T1000 (cell line): Measurements from ENCODE around the gene UNC93B1.
A peak's percentile ranks its signal among the peaks of the same experiment; 100 is the strongest.
"Not testable (repeated sequence)": the region's sequence is repeated elsewhere in the genome, so short reads cannot be mapped to it uniquely, and the experiment has no call there.

Experiments
- DNase-seq: peaks from one replicate; lab custom pipeline; 2025; ENCODE audit warnings: mixed read lengths; lab: John Stamatoyannopoulos, UW

Gene UNC93B1

DNA sequence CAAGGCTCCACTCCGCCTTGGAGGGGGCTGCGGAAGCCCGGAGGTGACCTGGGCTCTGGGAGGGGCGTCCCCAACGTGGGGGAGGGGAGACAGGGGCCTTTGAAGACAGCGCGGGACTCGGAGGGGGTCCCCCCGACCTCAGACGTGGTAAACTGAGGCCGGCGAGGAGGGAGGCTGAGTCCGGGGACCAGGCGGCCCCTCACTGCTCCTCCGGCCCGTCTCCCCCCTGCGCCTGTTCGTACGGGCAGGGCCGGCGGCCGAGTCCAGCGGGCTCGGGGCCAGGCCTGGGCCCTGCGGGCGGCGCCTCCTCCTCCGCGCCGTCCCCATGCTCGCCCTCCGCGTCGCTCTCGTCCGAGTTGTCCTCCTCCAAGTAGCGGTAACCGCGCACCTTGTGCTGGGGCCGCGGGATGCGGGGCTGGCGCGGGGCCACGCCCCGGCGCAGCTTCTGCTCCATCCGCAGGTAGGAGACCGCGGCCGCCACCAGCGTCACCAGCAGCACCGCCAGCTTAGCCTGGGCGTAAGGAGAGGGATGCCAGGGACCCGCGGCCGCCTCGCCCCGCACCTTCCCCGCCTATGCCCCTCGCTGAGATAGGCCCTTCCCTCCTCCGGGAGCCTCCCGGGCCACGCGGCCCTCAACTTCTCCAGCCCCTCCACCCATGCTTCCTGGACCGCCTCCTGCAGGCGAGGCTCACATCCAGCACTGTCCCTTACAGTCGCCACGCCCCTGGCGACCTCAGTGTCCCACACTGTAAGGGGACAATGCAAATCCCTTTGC is 12.4 kb downstream of the UNC93B1 start:
- not testable (repeated sequence) for DNase-seq

DNA sequence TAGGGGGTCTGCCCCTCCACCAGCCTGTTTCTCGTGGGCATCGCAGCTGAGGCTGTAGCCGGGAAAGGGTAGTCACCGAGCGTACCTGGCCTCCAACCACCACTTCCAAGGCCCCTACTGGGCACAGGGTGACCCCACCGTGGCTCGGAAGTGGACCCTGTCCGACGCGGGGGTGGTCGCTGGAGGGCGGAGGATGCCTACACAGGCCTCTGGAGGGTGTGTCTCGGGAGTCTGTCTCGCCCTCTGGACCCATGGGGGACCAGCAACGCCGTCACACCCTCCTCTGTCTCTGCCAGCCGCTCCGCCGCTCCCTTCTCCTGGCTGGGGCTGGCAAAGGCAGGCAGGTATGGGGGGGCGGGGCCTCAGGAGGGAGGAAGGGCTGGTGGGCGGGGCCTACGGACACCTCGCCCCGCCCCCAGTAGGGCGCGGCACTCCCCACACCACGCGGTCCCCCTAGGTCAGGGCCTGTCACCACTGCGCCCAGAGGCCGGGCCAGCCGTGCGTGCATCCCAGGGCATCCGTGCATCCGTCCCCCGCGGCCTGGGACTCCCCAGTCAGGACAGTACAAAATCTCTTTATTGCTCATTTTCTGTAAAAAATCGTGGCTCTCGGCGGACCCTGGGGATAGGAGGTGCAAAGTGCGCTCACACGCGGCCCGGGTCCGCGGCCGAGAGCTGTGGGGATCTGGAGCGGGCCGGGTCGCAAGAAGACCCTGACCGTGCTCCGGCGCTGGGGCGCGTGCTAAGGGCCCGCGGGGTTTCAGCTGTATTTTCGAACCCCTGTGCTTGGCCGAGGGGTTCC is 13.2 kb downstream of the UNC93B1 start:
- DNase-seq = not testable (repeated sequence)

DNA sequence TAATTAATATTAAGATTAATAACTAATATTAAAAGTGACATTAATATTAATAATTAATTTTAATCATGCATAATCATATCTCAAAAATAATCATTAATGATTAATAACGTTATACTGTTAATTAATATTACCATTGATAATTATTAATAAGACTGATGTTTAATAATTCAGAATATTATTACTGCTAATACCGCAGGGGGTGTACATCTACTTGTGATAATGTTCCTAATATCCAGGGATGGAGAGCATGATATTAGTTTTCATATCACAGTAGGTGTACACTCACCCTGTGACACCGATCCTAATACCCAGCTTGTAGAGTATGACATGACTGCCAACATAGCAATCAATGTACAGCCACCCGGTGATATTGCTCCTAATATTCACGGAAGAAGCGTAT is 18.6 kb downstream of the UNC93B1 start:
- not testable (repeated sequence) for DNase-seq

DNA sequence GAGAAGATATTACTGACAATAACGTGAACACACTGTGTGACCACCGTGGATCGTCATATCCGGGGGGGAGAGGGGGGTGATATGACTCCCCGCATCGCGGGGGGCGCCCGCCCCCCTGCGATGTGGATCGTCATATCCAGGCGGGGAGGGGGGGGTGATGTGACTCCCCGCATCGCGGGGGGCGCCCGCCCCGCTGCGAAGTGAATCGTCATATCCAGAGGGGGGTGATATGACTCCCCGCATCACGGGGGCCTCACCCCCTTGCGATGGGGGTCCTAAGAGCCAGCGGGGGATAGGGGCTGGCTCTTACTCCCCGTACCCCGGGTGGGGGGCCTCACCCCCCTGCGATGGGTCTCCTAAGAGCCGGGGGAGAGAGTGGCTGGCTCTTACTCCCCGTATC is 19.9 kb downstream of the UNC93B1 start:
- DNase-seq = no peak

DNA sequence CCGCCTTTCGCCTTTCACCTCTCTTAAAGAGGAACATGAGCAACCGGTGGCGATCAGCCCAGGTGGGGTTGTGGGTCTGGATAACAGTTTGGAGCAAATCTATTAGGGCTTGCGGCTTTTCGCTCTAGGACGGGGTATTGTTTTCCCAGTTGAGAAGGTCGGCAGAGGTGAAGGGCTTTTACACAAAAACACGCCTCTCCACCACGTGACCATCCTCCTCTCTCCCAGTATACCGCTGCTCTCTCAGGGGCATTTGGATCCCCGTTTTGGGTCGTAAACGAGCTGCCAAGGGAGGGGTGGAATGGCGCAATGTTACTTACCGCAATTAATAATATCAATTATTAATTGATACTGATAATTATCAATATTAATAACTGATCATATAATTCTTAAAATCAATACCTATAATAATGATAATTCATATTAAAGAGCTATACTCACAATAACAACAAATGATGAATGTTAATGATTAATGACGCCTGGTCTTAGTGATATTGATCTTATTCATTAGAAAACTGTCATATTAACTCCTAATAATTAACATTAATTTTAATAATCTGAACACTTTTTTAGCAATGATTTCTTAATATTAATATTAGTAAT is 21.5 kb downstream of the UNC93B1 start:
- not testable (repeated sequence) for DNase-seq

DNA sequence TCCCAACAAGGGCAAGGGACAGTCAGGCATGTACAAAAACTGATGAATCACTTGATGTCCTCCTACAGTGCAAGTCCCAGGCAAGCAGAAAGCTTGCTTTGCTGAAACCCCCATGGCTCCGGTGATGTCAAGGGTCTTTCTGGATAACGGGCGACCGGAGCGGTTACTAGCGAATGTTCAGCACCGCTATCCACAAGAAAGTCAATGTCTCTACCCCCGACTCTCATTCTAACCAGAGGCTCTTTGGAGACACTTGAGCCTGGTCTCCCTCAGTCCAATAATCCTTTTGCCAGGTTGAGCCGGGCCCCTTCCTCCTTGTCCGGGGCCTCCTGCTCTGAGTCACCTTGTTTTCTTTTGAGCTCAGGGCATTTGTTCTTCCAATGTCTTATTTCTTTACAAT is 22.7 kb downstream of the UNC93B1 start:
- not testable (repeated sequence) for DNase-seq

DNA sequence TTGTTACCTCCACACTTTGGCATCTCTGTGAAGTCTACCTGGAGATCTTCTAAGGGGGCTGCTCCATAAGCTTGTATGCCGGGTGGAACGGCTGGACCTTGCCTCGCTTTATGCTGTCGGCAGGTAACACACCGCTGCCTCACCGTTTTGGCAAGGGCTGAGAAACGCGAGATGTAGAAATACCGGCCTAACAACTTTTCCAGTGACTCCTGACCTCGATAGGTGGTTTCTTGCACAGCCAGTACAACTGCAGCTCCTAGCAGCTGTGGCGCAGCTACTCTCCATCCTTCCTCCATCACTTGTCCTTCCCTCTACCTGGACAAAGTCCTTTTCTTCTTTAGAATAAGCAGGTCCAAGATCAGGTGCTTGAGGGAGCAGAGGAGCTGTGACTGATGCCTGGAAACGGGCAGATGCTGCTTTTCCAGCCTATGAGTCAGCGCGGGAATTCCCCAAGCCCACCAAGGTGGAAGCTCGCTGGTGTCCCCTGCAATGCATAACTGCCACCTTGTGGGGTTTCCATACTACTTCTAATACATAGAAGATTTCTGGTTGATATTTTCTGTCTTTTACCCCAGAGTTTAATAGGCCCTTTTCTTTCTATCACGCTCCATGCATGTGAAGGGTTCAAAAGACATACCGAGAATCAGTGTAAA is 25.0 kb downstream of the UNC93B1 start:
- not testable (repeated sequence) for DNase-seq

GRCh38 chr11:67974746-67975145 is 29.2 kb downstream of the UNC93B1 start:
- not testable (repeated sequence) for DNase-seq

GRCh38 chr11:67965830-67966348 is 38.0 kb downstream of the UNC93B1 start:
- not testable (repeated sequence) for DNase-seq

- not testable (repeated sequence) for DNase-seq
These were observed 39.2 kb downstream of the UNC93B1 start for GRCh38 chr11:67964746-67965145.

DNA sequence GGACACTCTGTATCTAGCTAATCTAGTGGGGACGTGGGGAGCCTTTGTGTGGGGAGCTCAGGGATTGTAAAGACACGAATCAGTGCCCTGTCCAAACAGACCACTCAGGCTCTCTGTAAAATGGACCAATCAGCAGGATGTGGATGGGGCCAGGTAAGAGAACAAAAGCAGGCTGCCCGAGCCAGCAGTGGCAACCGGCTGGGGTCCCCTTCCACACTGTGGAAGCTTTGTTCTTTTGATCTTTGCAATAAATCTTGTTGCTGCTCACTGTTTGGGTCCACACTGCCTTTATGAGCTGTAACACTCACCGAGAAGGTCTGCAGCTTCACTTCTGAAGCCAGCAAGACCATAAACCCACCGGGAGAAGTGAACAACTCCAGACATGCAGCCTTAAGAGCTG is 40.0 kb downstream of the UNC93B1 start:
- not testable (repeated sequence) for DNase-seq

DNA sequence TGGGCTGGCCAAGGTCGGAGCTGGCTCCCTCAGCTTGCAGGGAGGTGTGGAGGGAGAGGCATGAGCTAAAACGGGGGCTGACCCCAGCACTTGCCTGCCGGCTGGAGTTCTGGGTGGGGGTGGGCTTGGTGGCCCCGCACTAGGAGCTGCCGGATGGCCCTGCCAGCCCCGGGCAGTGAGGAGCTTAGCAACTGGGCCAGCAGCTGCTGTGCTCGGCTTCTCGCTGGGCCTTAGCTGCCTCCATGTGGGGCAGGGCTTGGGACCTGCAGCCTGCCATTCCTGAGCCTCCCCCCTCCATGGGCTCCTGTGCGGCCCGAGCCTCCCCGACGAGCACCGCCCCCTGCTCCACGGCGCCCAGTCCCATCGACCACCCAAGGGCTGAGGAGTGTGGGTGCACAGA is 40.7 kb downstream of the UNC93B1 start:
- DNase-seq = not testable (repeated sequence)

DNA sequence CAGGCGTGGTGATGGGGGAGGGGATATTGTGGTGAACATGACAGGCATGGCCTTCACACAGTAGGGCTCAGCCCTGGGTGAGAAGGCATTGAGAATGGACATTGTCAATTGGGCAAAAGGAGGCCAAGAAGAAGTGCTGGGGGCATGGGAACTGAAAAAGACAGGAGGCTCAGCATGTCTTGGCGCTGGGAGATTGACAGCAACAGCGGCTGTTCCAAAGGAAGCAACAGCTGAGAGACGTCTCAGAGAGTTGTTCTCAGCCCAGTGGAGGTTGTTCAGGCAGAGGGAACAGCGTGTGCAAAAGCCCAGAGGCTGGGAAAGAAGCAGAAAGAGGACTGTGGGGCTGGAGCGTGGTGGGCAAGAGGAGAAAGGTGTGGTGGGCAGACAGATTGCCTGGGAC is 47.7 kb downstream of the UNC93B1 start:
- not testable (repeated sequence) for DNase-seq

DNA sequence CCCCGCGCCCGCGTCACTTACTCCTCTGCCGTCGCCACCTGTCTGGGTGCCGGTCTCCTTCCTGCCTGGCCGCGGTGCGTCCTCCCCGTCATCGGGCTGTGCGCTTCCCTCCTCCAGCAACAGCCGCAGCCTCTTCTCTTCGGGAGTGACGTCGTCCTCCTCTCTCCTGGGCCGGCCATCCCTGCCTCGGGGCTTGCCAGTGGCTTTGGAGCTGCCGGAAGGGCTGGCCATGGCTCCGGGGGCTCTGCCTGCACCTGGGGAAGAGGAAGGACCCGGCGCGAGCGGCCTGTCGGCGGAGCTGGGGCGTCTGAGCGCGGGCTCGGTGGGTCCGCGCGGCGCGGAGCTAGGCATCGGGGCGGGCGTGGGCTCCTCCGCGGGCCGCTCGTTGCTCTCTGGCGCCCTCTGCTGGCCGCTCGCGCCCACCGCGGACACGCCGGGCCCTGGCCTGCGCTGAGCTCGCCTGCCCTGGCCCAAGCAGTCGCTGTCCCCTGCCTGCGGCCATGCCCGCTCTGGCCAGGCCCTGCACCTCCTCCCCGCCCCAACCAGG is 48.4 kb downstream of the UNC93B1 start:
- peak; percentile 65 for DNase-seq

DNA sequence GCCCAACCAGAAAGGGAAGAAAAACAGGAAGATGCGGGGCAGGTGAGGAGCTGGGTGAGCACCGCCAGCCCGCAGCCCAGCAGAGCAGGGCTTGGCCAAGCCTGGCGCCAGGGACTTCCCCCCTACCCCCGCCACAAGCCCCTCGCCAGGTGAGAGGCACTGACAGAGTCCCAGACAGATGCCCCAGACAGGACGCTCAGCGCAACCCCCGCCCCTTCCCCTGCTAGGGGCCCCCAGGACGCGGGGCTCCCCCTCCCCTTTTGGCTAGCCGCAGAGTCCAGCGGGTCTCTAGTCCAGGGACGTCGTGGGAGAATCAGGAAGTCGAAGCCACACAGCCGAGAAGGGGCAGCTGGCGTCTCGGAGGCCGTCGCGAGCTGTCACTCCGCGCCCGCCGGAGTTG is 48.9 kb downstream of the UNC93B1 start:
- not testable (repeated sequence) for DNase-seq

DNA sequence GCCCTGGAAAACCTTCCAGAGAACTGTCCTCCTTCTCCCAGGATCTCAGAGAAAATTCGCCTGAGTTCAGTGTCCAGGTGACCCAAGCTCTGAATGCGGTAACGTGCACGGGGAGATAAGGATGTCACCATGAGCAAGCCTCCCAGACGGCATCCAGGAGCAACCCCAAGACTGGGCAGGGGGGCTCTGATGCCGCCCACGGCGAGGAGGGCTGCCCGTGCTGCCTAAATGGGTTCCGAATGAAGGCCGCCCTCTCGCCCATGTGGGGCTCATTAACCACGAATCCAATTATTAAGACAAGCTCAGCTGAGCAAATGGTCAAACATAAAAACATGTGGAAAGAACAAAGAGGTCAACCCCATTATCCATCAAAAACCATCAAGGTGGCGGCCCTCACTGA is 49.6 kb downstream of the UNC93B1 start:
- not testable (repeated sequence) for DNase-seq

DNA sequence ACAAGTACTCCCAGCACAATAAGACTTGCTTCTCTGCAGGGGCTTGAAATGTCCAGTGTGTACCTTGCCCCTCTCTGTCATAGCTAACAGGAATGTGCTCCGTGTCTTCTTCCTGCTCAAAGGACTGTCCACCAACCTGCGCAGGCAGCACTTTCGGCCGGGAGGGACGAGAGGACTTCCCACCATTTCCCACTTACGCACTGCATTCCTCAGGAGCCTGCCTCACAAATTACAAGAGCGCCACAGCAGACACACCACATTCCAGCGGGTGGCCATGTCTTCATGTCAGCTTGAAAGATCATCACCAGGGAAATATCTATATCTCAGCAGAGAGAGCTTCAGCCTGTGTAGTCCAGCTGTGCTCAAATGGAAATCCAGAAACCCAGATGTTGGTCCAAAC is 53.2 kb downstream of the UNC93B1 start:
- not testable (repeated sequence) for DNase-seq

DNA sequence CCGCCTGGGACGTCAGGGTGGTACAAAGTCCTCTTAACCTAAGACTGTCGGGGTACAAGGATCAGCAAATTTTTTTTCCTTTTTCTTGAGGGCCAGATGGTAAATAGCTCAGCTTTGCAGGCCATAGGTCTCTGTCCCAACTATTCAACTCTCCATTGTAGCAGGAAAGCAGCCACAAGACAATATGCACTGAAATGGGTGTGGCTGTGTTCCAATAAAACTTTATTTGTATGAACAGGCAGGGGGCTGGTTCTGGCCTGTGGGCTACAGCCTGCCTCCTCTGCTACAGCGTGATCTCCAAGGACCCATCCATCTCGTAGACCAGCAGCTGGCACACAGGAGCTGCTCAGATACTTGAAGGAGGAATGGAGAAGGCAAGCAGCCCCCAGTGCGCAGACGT is 56.1 kb downstream of the UNC93B1 start:
- not testable (repeated sequence) for DNase-seq

GRCh38 chr11:67946403-67946802 is 57.5 kb downstream of the UNC93B1 start:
- not testable (repeated sequence) for DNase-seq

DNA sequence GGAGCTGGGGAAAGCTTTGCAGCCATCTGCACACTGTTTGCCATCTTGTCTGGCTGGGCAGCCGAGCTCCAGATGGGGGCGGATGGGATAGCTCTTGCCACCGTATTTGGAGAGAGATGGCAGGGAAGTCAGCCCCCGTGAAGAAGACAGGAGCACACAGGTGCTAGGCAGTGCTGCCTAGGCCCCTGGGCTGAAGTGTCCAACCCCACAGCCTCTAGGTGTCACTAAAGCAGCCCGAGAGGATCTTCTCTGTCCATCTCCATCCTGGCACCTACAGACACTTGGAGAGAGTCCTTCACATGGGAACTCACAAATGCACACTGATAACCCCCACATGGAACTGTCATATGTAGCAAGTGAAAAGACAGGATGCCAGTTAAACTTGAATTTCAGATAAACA is 60.5 kb downstream of the UNC93B1 start:
- not testable (repeated sequence) for DNase-seq
